ENCODE results near the gene MB21D2.

MB21D2 gene

GRCh38 chr3:192911293-192911692 is 6.4 kb downstream of the MB21D2 start:
- no peak for ATAC-seq
- H3K9me3 Mint-ChIP-seq = no peaks in the 10 kb centered on the region
- no peak overlapping the region for H3K4me3 Mint-ChIP-seq
- no peaks in the 10 kb centered on the region for H3K27me3 Mint-ChIP-seq
- no peak overlapping the region for H3K27ac Mint-ChIP-seq
- peaks cover 23% of the 10 kb centered on the region for H3K4me1 Mint-ChIP-seq
- no peaks in the 10 kb centered on the region for H3K36me3 Mint-ChIP-seq

DNA sequence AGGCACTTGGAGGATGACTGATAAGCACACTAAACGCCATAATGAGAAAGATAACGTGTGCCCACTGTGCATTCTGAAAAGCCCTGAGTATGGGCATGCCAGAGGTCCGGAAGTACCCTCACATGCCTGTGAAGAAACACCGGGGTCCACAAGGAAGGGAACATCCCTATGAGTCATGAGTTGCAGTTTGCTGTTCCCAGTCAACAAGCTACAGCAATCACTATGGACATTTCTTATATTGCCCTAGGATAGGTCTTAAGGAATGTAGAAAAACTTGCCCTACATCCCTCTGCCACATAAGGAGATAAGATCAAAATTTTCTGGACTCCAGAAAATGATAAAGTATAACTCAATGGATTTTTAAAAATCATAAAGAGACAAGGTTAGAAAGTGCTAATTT is 9.9 kb downstream of the MB21D2 start:
- no peaks in the 10 kb centered on the region for H3K4me1 Mint-ChIP-seq
- no peaks in the 10 kb centered on the region for H3K27me3 Mint-ChIP-seq
- H3K4me3 Mint-ChIP-seq = no peak overlapping the region
- no peak overlapping the region for H3K27ac Mint-ChIP-seq
- ATAC-seq = no peak
- no peaks in the 10 kb centered on the region for H3K9me3 Mint-ChIP-seq
- H3K36me3 Mint-ChIP-seq = no peaks in the 10 kb centered on the region

DNA sequence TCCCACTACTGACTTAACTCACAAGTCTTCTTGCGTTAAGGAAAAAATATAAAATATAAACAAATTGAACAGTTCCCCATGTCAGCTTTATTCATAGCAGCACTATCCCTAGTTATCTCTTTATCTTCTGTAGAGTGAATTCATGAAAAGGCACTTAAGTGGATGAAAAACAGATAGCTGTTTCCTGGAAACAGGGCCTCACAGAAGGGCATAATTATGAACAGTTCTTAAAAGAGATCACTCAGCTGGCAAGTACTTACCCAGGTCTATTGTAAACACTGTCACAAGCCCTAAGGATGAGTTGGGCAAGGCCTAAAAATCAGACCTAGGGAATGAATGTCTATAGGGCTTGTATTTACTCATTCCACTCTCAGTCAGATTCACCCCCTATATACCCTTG is 10.7 kb downstream of the MB21D2 start:
- H3K4me3 Mint-ChIP-seq = no peak overlapping the region
- ATAC-seq = no peak
- H3K4me1 Mint-ChIP-seq = no peaks in the 10 kb centered on the region
- H3K27ac Mint-ChIP-seq = no peak overlapping the region
- H3K36me3 Mint-ChIP-seq = no peaks in the 10 kb centered on the region
- H3K27me3 Mint-ChIP-seq = no peaks in the 10 kb centered on the region
- H3K9me3 Mint-ChIP-seq = no peaks in the 10 kb centered on the region

DNA sequence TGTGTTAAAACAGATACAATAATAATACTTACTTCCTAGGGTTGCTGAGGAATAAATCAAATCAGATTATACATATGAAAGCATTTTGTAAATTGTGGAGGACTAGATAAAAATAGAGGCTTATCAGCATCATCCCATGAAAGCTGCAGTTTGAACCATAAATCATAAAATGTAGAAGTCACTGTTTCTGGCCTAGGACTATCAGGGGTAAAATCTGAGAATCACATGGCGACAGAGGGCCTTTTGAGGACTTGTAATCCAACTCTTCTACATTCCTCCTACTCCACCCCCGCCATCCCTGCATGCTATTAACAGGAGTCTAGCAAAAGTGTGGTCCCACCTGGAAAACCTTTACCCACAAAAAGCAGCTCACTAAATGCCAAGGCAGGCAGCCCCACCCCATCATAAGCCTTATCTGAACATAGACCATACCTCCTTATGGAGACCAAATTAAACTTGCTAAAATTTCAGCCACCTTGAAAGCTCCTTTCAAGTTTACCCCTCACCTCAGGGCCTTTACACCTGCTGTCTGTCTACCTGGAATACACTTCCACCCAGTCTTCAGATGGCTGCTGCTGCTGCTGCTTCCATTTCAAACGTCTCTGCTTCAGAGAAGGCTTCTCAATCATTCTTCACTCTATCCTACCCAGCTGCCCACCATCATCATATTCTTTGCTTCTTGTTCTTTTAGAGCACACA is 11.5 kb downstream of the MB21D2 start:
- H3K4me1 Mint-ChIP-seq = no peaks in the 10 kb centered on the region
- no peak for ATAC-seq
- H3K36me3 Mint-ChIP-seq = no peaks in the 10 kb centered on the region
- H3K4me3 Mint-ChIP-seq = no peak overlapping the region
- H3K27me3 Mint-ChIP-seq = no peaks in the 10 kb centered on the region
- H3K27ac Mint-ChIP-seq = no peak overlapping the region
- no peaks in the 10 kb centered on the region for H3K9me3 Mint-ChIP-seq

DNA sequence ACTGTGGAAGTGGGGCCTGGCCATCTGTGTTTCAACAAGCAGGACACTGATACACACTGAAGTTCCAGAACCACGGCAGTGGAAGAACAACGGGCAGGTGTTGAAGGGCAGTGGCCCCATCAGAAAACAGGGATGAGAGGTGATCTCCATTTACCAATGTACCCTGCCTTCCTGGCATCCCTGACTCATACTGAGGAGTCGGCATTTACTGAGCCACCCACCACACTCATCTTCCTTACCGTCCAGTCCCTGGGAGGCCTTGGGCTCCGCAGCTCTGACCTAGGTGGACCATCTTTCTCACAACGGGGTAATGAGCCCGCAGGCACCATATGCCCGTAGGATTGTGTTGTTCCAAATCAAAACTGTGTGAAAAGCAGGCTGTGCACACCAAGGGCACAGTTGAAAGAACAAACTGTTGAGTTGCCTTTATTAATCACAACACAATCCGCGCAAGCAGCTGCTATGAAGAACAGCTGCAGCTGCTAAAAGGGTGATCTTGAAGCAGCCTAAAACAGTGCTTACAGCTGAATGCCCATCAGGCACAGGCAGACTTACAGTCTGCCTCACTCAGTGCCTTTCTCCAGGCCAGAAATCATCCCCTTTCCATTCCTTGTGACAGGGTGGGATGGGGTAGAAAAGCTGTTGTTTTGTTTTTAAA is 12.9 kb downstream of the MB21D2 start:
- Mint-ChIP-seq H3K4me1 (peaks cover 7% of the 10 kb centered on the region), H3K27ac (no peak overlapping the region), H3K4me3 (no peak overlapping the region), H3K9me3 (no peaks in the 10 kb centered on the region), H3K27me3 (no peaks in the 10 kb centered on the region), H3K36me3 (peaks cover 5% of the 10 kb centered on the region)
- no peak for ATAC-seq

- Mint-ChIP-seq H3K9me3 (no peaks in the 10 kb centered on the region), H3K27me3 (no peaks in the 10 kb centered on the region), H3K36me3 (peaks cover 10% of the 10 kb centered on the region), H3K4me3 (no peak overlapping the region), H3K4me1 (peaks cover 23% of the 10 kb centered on the region), H3K27ac (no peak overlapping the region)
- ATAC-seq = no peak
Measured at GRCh38 chr3:192902549-192902948, 15.1 kb downstream of the MB21D2 start.

DNA sequence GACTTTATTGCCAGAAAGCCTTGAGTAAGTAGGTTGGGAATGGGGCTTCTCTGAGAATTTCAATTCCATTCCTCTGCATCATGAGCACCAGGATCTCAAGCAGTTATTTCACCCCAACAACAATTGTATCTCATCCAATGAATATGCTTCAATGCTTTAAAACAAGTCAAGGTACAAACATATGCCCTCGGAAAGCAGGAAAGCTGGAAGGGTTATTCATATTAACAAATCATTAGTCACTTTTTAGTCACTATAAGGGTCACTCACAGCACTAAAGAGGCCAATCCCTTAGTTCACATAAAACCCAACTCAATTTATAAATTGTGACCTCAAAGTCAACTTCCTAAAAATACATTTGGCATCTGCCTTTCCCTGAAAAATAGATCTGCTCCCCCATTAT is 16.2 kb downstream of the MB21D2 start:
- H3K27me3 Mint-ChIP-seq = no peaks in the 10 kb centered on the region
- no peak overlapping the region for H3K4me3 Mint-ChIP-seq
- H3K36me3 Mint-ChIP-seq = peaks cover 15% of the 10 kb centered on the region
- ATAC-seq = no peak
- no peaks in the 10 kb centered on the region for H3K9me3 Mint-ChIP-seq
- no peak overlapping the region for H3K27ac Mint-ChIP-seq
- peaks cover 34% of the 10 kb centered on the region for H3K4me1 Mint-ChIP-seq

- Mint-ChIP-seq H3K9me3 (no peaks in the 10 kb centered on the region), H3K4me3 (no peak overlapping the region), H3K4me1 (peaks cover 53% of the 10 kb centered on the region), H3K27me3 (no peaks in the 10 kb centered on the region), H3K27ac (peak overlapping the region; percentile 78), H3K36me3 (peaks cover 23% of the 10 kb centered on the region)
- no peak for ATAC-seq
Measured at GRCh38 chr3:192899540-192899982, 18.1 kb downstream of the MB21D2 start.

GRCh38 chr3:192897005-192897404 is 20.7 kb downstream of the MB21D2 start:
- H3K27me3 Mint-ChIP-seq = no peaks in the 10 kb centered on the region
- H3K4me3 Mint-ChIP-seq = no peak overlapping the region
- H3K4me1 Mint-ChIP-seq = peaks cover 78% of the 10 kb centered on the region
- no peak for ATAC-seq
- peaks cover 24% of the 10 kb centered on the region for H3K36me3 Mint-ChIP-seq
- no peaks in the 10 kb centered on the region for H3K9me3 Mint-ChIP-seq
- H3K27ac Mint-ChIP-seq = peak overlapping the region; percentile 78

DNA sequence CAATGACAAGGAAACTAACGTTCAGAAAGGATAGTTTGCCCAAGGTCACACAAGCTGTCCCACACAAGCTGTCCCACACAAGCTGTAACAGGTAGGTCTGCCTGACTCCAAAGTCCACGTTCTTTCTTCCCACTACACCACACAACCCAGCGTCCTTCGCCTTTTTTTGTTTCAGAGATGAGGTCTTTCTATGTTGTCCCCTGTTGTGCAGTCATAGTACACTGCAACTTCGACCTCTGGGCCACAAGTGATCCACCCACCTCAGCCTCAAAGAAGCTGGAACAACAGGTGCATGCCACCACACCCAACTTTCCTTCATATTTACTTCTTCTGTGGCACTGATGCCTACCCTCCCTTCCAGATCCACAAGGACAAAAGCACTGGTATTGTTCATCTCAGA is 21.4 kb downstream of the MB21D2 start:
- Mint-ChIP-seq H3K4me3 (no peak overlapping the region), H3K4me1 (peaks cover 81% of the 10 kb centered on the region), H3K36me3 (peaks cover 24% of the 10 kb centered on the region), H3K27ac (peak overlapping the region; percentile 78), H3K27me3 (no peaks in the 10 kb centered on the region), H3K9me3 (no peaks in the 10 kb centered on the region)
- no peak for ATAC-seq

DNA sequence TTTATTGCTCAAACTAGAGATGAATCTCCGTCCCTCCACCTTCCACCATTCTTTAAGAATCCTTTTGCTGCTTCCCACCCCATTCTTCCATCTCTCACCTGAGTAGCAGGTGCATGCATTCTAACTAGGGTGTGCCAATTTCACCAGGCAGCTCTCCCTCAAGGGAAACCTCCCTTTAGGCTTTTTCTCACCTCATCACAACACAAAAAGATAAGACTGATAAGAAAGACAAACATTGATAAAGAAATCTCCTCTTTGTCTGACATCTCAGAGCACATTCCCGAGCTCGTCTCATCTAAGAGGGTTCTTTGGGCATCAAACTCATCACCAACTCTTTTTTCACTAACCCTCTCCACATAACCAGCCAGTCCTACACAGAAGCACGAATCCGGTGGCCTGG is 23.0 kb downstream of the MB21D2 start:
- peak overlapping the region; percentile 78 for H3K27ac Mint-ChIP-seq
- H3K9me3 Mint-ChIP-seq = no peaks in the 10 kb centered on the region
- no peaks in the 10 kb centered on the region for H3K27me3 Mint-ChIP-seq
- H3K4me3 Mint-ChIP-seq = no peak overlapping the region
- ATAC-seq = no peak
- peaks cover 81% of the 10 kb centered on the region for H3K4me1 Mint-ChIP-seq
- peaks cover 18% of the 10 kb centered on the region for H3K36me3 Mint-ChIP-seq

DNA sequence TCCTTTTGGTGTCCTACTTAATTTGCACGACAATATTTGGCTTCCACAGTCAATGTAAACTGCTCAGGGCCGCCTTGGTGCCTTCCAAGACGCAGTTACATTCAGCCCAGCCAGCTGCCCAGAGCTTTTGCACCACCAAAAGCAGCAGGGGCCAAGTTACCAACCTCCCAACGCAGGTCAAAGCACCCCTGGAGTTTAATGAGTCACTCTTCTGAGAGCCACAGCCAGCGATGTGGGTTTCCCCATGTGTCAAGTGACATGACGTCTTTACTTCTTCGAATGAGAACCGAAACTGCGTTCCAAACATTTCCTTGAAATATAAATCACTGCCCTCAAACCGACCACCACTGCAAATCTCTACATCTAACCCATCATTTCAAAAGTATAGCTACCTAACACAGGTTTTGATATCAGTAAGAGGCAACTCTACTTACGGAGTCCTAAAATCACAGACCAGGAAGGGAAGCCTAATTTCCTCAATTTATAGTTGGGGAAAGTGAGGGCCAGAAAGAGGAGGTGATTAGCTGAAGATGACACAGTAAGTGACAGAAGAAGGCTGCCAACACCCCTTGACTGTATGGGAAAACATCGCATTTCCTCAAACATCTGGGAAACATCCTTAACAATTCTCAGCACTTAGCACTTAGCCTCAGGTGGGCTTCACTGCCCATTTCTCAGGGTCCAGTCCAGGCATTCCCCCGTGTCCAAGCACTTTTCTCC is 24.5 kb downstream of the MB21D2 start:
- H3K27me3 Mint-ChIP-seq = no peaks in the 10 kb centered on the region
- peak overlapping the region; percentile 59 for H3K4me3 Mint-ChIP-seq
- H3K36me3 Mint-ChIP-seq = peaks cover 14% of the 10 kb centered on the region
- H3K27ac Mint-ChIP-seq = peak overlapping the region; percentile 78
- peak; percentile 97 for ATAC-seq
- H3K4me1 Mint-ChIP-seq = peaks cover 74% of the 10 kb centered on the region
- no peaks in the 10 kb centered on the region for H3K9me3 Mint-ChIP-seq

GRCh38 chr3:192890347-192891335 is 27.0 kb downstream of the MB21D2 start:
- Mint-ChIP-seq H3K4me1 (peaks cover 69% of the 10 kb centered on the region), H3K27ac (peak overlapping the region; percentile 30), H3K36me3 (peaks cover 8% of the 10 kb centered on the region), H3K4me3 (no peak overlapping the region), H3K9me3 (no peaks in the 10 kb centered on the region), H3K27me3 (no peaks in the 10 kb centered on the region)
- ATAC-seq = no peak

GRCh38 chr3:192889679-192890078 is 28.0 kb downstream of the MB21D2 start:
- no peak overlapping the region for H3K4me3 Mint-ChIP-seq
- no peak for ATAC-seq
- no peaks in the 10 kb centered on the region for H3K9me3 Mint-ChIP-seq
- H3K27ac Mint-ChIP-seq = no peak overlapping the region
- peaks cover 2% of the 10 kb centered on the region for H3K36me3 Mint-ChIP-seq
- no peaks in the 10 kb centered on the region for H3K27me3 Mint-ChIP-seq
- peaks cover 64% of the 10 kb centered on the region for H3K4me1 Mint-ChIP-seq

DNA sequence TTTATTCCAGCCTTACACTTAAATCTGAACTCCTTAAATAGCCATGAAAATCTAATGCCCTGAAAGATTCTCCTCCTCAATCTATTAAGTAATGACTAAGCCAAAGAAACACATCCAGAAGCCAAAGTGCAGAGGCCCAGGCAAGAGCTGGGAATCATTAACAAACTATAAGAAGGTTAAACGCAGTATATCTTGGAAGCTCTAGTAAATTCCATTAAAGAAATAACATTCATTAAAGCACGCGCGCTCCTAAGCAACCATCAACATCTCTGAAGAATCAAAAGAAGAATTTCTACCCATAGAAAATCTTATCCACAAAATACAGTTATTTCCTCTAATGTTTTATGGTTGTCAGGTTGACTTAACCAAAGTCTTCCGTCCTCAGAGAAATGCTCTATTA is 29.5 kb downstream of the MB21D2 start:
- Mint-ChIP-seq H3K9me3 (no peaks in the 10 kb centered on the region), H3K27ac (no peak overlapping the region), H3K27me3 (no peaks in the 10 kb centered on the region), H3K36me3 (no peaks in the 10 kb centered on the region), H3K4me3 (no peak overlapping the region), H3K4me1 (peaks cover 49% of the 10 kb centered on the region)
- no peak for ATAC-seq
